Naive thymus-derived CD8-positive, alpha-beta T cell (primary cell): ENCODE measurements around the gene MMP1. TPM values are rescaled to one million over a fixed set of nuclear protein-coding genes. Genes with fewer than 3 reads are reported as not detected.

Source experiments
- ATAC-seq, 2 donors: fragments of 150-1000 bp; cut with Tn5 transposase in 1 of 2; sonication (Bioruptor Pico), chemical (Tn5 transposase) in 1 of 2; 1 replicate in 1 of 2; 2 replicates in 1 of 2; pipeline ENCODE4 v1.10.0; 2021; ENCODE audit warnings: mild to moderate bottlenecking in 2 of 2, moderate library complexity in 2 of 2
- POLR2A ChIA-PET: fragments of 350-600 bp; sonication (Branson Sonifier 250); formaldehyde crosslinking; loops from one replicate; lab custom pipeline; 2021; ENCODE audit warnings: antibody characterized with exemption; lab: Charles Lee
- DNase-seq, 10 donors: peaks; one replicate each; pipeline versions ENCODE4 v3.0.0 to v3.0.0-alpha.2; 2020 to 2022
- H3K27ac Mint-ChIP-seq, 10 donors: one replicate each; pipeline ENCODE4 v1.8.0; 2020 to 2022; ENCODE audit warnings: mild to moderate bottlenecking in 10 of 10, mixed read lengths in 10 of 10, moderate library complexity in 4 of 10, inconsistent platforms in 1 of 10
- H3K27me3 Mint-ChIP-seq, 5 donors: one replicate each; pipeline ENCODE4 v1.8.0; 2021 to 2022; ENCODE audit warnings: mixed read lengths in 5 of 5
- H3K36me3 Mint-ChIP-seq, 3 donors: one replicate each; pipeline ENCODE4 v1.8.0; 2020 to 2022; ENCODE audit warnings: mixed read lengths in 3 of 3, mild to moderate bottlenecking in 2 of 3, inconsistent platforms in 1 of 3
- H3K4me1 Mint-ChIP-seq, 4 donors: one replicate each; pipeline ENCODE4 v1.8.0; 2021 to 2022; ENCODE audit warnings: mixed read lengths in 4 of 4
- H3K4me3 Mint-ChIP-seq, 10 donors: one replicate each; pipeline ENCODE4 v1.8.0; 2020 to 2022; ENCODE audit warnings: mild to moderate bottlenecking in 10 of 10, mixed read lengths in 10 of 10, moderate library complexity in 6 of 10, inconsistent platforms in 1 of 10
- H3K9me3 Mint-ChIP-seq, 9 donors: one replicate each; pipeline ENCODE4 v1.8.0; 2020 to 2022; ENCODE audit warnings: mixed read lengths in 9 of 9, mild to moderate bottlenecking in 3 of 9, inconsistent platforms in 1 of 9, moderate library complexity in 1 of 9
- polyA plus RNA-seq, 3 donors: library from polyadenylated mRNA; unstranded; fragments of 300-500 nt; fragmentation: Illumina TruSeq; gene quantifications; one replicate each; pipeline ENCODE4 v1.2.3, GENCODE V29; 2021
- total RNA-seq, 8 experiments: library from RNA in 2 of 8; stranded (reverse) in 2 of 8; gene quantifications; one replicate each; pipeline ENCODE4 v1.2.3 and lab custom pipeline; 2021 to 2026

Gene MMP1
- total RNA-seq (not detected), polyA plus RNA-seq (not detected), total RNA-seq (lab: John Stamatoyannopoulos, UW) (0 to 0.07 (median 0) reads per million in 6 experiments)

GRCh38 chr11:102798012-102798746, at the start of gene MMP1:
Gene MMP1 (minus strand): TSS chr11:102798160. CDS start chr11:102798092, 68 bp downstream.
- H3K27ac Mint-ChIP-seq = no peak within 1 kb of the TSS
- peaks cover 0 to 7% (median under 1%) of the 10 kb centered on the region in 5 donors for H3K27me3 Mint-ChIP-seq
- H3K4me3 Mint-ChIP-seq = no peak within 1 kb of the TSS
- H3K36me3 Mint-ChIP-seq = no peaks in the 10 kb centered on the region
- DNase-seq = no peak
- POLR2A ChIA-PET = no interaction called here
- H3K9me3 Mint-ChIP-seq = no peaks in the 10 kb centered on the region
- H3K4me1 Mint-ChIP-seq = no peaks in the 10 kb centered on the region
- ATAC-seq = no peak

- peaks cover 0 to 2% (median 0%) of the 10 kb centered on the region in 9 donors for H3K9me3 Mint-ChIP-seq
- H3K4me1 Mint-ChIP-seq = no peaks in the 10 kb centered on the region
- H3K4me3 Mint-ChIP-seq = no peak overlapping the region
- H3K36me3 Mint-ChIP-seq = no peaks in the 10 kb centered on the region
- no peak overlapping the region for H3K27ac Mint-ChIP-seq
- POLR2A ChIA-PET = no interaction called here
- ATAC-seq = no peak
- DNase-seq = no peak
- peaks cover 7 to 43% (median 12%) of the 10 kb centered on the region in 5 donors for H3K27me3 Mint-ChIP-seq
These were observed 48.3 kb upstream of the MMP1 start for GRCh38 chr11:102846292-102846691.

- Mint-ChIP-seq H3K9me3 (peaks cover 0 to 2% (median 0%) of the 10 kb centered on the region in 9 donors), H3K27ac (no peak within 1 kb of the TSS), H3K4me3 (no peak within 1 kb of the TSS), H3K36me3 (no peaks in the 10 kb centered on the region), H3K27me3 (peaks cover 7 to 32% (median 11%) of the 10 kb centered on the region in 5 donors), H3K4me1 (no peaks in the 10 kb centered on the region)
- DNase-seq (no peak), ATAC-seq (no peak)
- POLR2A ChIA-PET = no interaction called here
These were observed 45.5 kb upstream of the MMP1 start, which contains the start of gene MMP3 for GRCh38 chr11:102843489-102843888. Gene MMP3 (minus strand): TSS chr11:102843609. CDS start chr11:102843546, 63 bp downstream.

GRCh38 chr11:102842930-102843329, 45.0 kb upstream of the MMP1 start:
- H3K9me3 Mint-ChIP-seq = peaks cover 0 to 2% (median 0%) of the 10 kb centered on the region in 9 donors
- peaks cover 7 to 32% (median 11%) of the 10 kb centered on the region in 5 donors for H3K27me3 Mint-ChIP-seq
- H3K27ac Mint-ChIP-seq = no peak overlapping the region
- no peak overlapping the region for H3K4me3 Mint-ChIP-seq
- no peaks in the 10 kb centered on the region for H3K36me3 Mint-ChIP-seq
- POLR2A ChIA-PET = no interaction called here
- no peaks in the 10 kb centered on the region for H3K4me1 Mint-ChIP-seq
- no peak for ATAC-seq
- no peak for DNase-seq

- ATAC-seq = no peak
- Mint-ChIP-seq H3K36me3 (no peaks in the 10 kb centered on the region), H3K4me1 (no peaks in the 10 kb centered on the region), H3K4me3 (no peak overlapping the region), H3K27ac (no peak overlapping the region), H3K27me3 (peaks cover 2 to 21% (median 9%) of the 10 kb centered on the region in 5 donors), H3K9me3 (peaks cover 0 to 2% (median 0%) of the 10 kb centered on the region in 9 donors)
- POLR2A ChIA-PET = no interaction called here
- no peak for DNase-seq
These were observed 42.1 kb upstream of the MMP1 start for GRCh38 chr11:102840018-102840417.

- POLR2A ChIA-PET = no interaction called here
- Mint-ChIP-seq H3K9me3 (peaks cover 0 to 8% (median 0%) of the 10 kb centered on the region in 9 donors), H3K4me1 (no peaks in the 10 kb centered on the region), H3K27ac (no peak overlapping the region), H3K36me3 (no peaks in the 10 kb centered on the region), H3K4me3 (no peak overlapping the region), H3K27me3 (peaks cover 0 to 27% (median 6%) of the 10 kb centered on the region in 5 donors)
- DNase-seq (no peak), ATAC-seq (no peak)
These were observed 39.7 kb upstream of the MMP1 start for GRCh38 chr11:102837646-102838045.

GRCh38 chr11:102837156-102837555, 39.2 kb upstream of the MMP1 start:
- ATAC-seq (no peak), DNase-seq (no peak)
- no peak overlapping the region for H3K4me3 Mint-ChIP-seq
- no peaks in the 10 kb centered on the region for H3K36me3 Mint-ChIP-seq
- H3K9me3 Mint-ChIP-seq = peaks cover 0 to 8% (median 0%) of the 10 kb centered on the region in 9 donors
- peaks cover 5 to 28% (median 11%) of the 10 kb centered on the region in 5 donors for H3K27me3 Mint-ChIP-seq
- no peak overlapping the region for H3K27ac Mint-ChIP-seq
- no peaks in the 10 kb centered on the region for H3K4me1 Mint-ChIP-seq
- POLR2A ChIA-PET = no interaction called here

- H3K36me3 Mint-ChIP-seq = peaks cover 0 to 1% (median 0%) of the 10 kb centered on the region in 3 donors
- DNase-seq (no peak), ATAC-seq (no peak)
- no peak overlapping the region for H3K27ac Mint-ChIP-seq
- H3K27me3 Mint-ChIP-seq = peaks cover 11 to 35% (median 19%) of the 10 kb centered on the region in 5 donors
- peaks cover 0 to 2% (median 0%) of the 10 kb centered on the region in 4 donors for H3K4me1 Mint-ChIP-seq
- peaks cover 0 to 8% (median 0%) of the 10 kb centered on the region in 9 donors for H3K9me3 Mint-ChIP-seq
- no peak overlapping the region for H3K4me3 Mint-ChIP-seq
- POLR2A ChIA-PET = no interaction called here
These were observed 38.4 kb upstream of the MMP1 start for GRCh38 chr11:102836290-102836875.

- Mint-ChIP-seq H3K36me3 (peaks cover 0 to 1% (median 0%) of the 10 kb centered on the region in 3 donors), H3K9me3 (peaks cover 0 to 8% (median 0%) of the 10 kb centered on the region in 9 donors), H3K4me1 (peaks cover 0 to 3% (median 0%) of the 10 kb centered on the region in 4 donors), H3K27me3 (peaks cover 25 to 55% (median 27%) of the 10 kb centered on the region in 5 donors), H3K27ac (no peak overlapping the region), H3K4me3 (no peak overlapping the region)
- DNase-seq (no peak), ATAC-seq (no peak)
- POLR2A ChIA-PET = no interaction called here
These were observed 35.8 kb upstream of the MMP1 start for GRCh38 chr11:102833731-102834130.

GRCh38 chr11:102832612-102833011, 34.7 kb upstream of the MMP1 start:
- POLR2A ChIA-PET = no interaction called here
- no peak for DNase-seq
- Mint-ChIP-seq H3K27ac (no peak overlapping the region), H3K9me3 (peaks cover 0 to 8% (median 0%) of the 10 kb centered on the region in 9 donors), H3K36me3 (peaks cover 0 to 1% (median 0%) of the 10 kb centered on the region in 3 donors), H3K4me1 (peaks cover 0 to 3% (median 0%) of the 10 kb centered on the region in 4 donors), H3K27me3 (peaks cover 25 to 55% (median 27%) of the 10 kb centered on the region in 5 donors), H3K4me3 (no peak overlapping the region)
- ATAC-seq = no peak

- H3K9me3 Mint-ChIP-seq = peaks cover 0 to 8% (median 0%) of the 10 kb centered on the region in 9 donors
- POLR2A ChIA-PET = no interaction called here
- H3K4me1 Mint-ChIP-seq = peaks cover 0 to 3% (median 0%) of the 10 kb centered on the region in 4 donors
- peaks cover 0 to 1% (median 0%) of the 10 kb centered on the region in 3 donors for H3K36me3 Mint-ChIP-seq
- H3K27ac Mint-ChIP-seq = no peak overlapping the region
- ATAC-seq (no peak), DNase-seq (no peak)
- peaks cover 31 to 64% (median 33%) of the 10 kb centered on the region in 5 donors for H3K27me3 Mint-ChIP-seq
- H3K4me3 Mint-ChIP-seq = no peak overlapping the region
These were observed 33.8 kb upstream of the MMP1 start for GRCh38 chr11:102831489-102832440.

GRCh38 chr11:102831128-102831488, 33.1 kb upstream of the MMP1 start:
- Mint-ChIP-seq H3K4me3 (no peak overlapping the region), H3K4me1 (peaks cover 0 to 3% (median 0%) of the 10 kb centered on the region in 4 donors), H3K27me3 (peaks cover 32 to 70% (median 34%) of the 10 kb centered on the region in 5 donors), H3K9me3 (peaks cover 0 to 8% (median 0%) of the 10 kb centered on the region in 9 donors), H3K27ac (no peak overlapping the region), H3K36me3 (peaks cover 0 to 1% (median 0%) of the 10 kb centered on the region in 3 donors)
- DNase-seq (no peak), ATAC-seq (no peak)
- POLR2A ChIA-PET = no interaction called here
